ENCODE results near the gene ZNF771. TPM values are rescaled to one million over a fixed set of nuclear protein-coding genes. Genes with fewer than 3 reads are reported as not detected.

Gene ZNF771
- 1 to 10 TPM; 5.8 to 6.3 TPM for total RNA-seq

DNA sequence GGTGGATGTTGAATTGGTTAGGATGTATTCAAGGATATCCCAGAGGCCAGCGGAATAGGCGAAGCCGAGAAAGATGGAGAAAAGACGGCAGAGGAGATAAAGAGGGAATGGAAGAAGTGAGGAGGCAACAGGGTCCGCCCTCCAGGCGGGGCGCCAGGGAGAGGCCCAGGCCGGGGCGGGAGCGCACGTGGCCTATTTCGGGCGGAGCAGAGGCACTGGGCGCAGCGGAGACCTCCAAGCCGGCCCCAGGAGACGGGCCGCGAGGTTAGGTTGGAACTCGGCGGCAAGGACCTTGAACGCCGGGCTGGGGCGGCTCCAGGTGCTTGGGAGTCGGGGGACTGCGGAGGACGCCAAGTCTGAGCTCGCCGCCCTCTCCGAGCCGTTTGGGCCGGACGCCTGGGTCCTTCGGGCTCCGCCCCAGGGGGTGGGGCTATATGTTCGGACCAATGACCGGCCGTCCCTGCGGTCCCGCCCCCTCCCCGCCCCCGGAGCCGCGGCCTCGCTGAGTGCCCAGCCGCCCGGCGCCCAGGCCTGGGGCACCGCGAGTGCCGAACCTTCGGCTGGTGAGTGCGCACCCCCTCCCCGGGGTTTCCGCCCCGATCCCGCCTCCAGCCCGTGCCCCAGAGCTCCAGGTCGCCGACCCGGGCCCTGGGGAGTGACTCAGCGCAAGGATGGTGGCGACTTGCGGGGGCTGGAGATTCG, at the start of gene ZNF771:
Gene ZNF771 (plus strand): TSS at position 505 of the 702 bp plus-strand sequence. CDS start 448 bp downstream, outside the sequence.
- ATAC-seq (replicated peaks in 1 of 2) (peak; percentile 90 to 92), DNase-seq (peak; percentile 94 to 95)
- peak within 1 kb of the TSS; percentile 97 for H3K27ac Mint-ChIP-seq
- H3K4me1 Mint-ChIP-seq (ENCODE audit: low read depth): peaks cover 32% of the 10 kb centered on the region
- H3K36me3 Mint-ChIP-seq (ENCODE audit: insufficient read depth in 2 of 2): peaks cover 4 to 10% of the 10 kb centered on the region in 2 donors
- no peaks in the 10 kb centered on the region for H3K9me3 Mint-ChIP-seq
- H3K27me3 Mint-ChIP-seq (ENCODE audit: low read depth): no peaks in the 10 kb centered on the region
- H3K4me3 Mint-ChIP-seq: peak within 1 kb of the TSS; percentile 95 to 96

GRCh38 chr16:30357715-30358576, 49.5 kb upstream of the ZNF771 start:
- H3K27me3 Mint-ChIP-seq (ENCODE audit: low read depth): no peaks in the 10 kb centered on the region
- no peak for DNase-seq
- H3K9me3 Mint-ChIP-seq: no peaks in the 10 kb centered on the region
- peaks cover 3 to 15% of the 10 kb centered on the region in 2 donors for H3K36me3 Mint-ChIP-seq (ENCODE audit: insufficient read depth in 2 of 2)
- no peak for ATAC-seq (replicated peaks in 1 of 2)
- no peak overlapping the region for H3K4me3 Mint-ChIP-seq
- H3K4me1 Mint-ChIP-seq (ENCODE audit: low read depth): peaks cover 36% of the 10 kb centered on the region
- H3K27ac Mint-ChIP-seq: no peak overlapping the region

DNA sequence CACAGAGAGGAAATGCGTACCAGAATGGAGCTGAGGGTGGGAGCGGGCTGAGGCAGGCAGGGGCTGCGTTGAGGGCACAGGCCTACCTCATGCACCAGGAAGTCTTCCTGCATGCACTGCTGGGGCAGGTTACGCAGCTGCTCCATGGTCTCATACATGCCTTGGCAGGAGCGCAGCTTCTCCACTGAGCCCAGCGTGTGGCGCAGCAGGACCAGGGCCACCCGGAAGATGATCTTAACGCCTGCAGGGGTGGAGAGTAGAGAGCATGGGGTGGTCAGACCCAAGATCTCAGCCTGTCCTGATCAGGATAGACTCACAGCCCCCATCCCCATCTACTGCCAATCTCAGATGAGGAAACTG, 48.8 kb upstream of the ZNF771 start:
- ATAC-seq (replicated peaks in 1 of 2): no peak
- Mint-ChIP-seq H3K36me3 (ENCODE audit: insufficient read depth in 2 of 2) (peaks cover 7 to 18% of the 10 kb centered on the region in 2 donors), H3K4me1 (ENCODE audit: low read depth) (peaks cover 30% of the 10 kb centered on the region), H3K4me3 (no peak overlapping the region), H3K27ac (no peak overlapping the region), H3K9me3 (no peaks in the 10 kb centered on the region), H3K27me3 (ENCODE audit: low read depth) (no peaks in the 10 kb centered on the region)
- DNase-seq: no peak

DNA sequence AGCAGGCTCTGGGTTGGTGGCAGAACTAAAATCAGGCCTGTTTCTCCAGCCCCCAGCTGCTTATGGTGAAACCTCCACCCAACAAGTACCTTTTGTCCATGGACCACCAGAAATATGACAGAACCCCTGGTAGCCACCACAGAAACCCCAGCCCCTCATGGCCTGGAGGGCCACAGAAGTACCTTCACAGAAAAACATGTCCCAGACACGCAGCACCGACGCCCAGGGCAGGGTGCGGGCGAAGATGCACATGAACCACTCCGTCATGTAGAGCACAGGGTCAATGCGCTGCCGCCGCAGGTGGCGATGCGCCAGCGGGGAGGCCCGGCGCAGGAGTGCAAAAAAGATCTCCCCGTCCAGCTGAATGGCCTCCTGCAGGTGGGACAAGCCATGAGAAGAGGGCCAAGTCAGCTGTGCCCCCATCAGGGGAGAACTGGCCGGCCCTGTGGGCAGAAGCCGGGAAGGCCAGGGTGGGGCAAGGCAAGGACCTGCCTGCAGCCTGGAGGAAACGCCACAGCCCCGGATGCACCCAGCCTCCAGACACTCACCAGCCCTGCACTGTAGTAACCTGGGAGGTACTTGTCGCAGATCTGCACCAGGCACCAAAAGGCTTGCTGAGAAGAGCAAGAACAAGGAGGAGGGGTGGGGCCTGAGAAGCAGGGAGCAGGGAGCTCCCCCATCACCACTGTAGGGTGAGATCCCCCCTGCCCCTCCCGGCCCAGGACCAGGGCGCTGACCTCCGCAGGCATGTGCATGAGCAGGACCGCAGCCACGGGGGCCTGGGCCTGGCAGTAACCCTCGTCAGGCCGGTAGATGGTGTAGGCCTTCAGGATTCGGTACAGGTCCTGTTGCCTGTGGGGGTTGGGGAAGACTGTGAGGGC, 48.2 kb upstream of the ZNF771 start:
- H3K4me3 Mint-ChIP-seq: no peak overlapping the region
- H3K27me3 Mint-ChIP-seq (ENCODE audit: low read depth): no peaks in the 10 kb centered on the region
- no peaks in the 10 kb centered on the region for H3K9me3 Mint-ChIP-seq
- H3K36me3 Mint-ChIP-seq (ENCODE audit: insufficient read depth in 2 of 2): peaks cover 7 to 12% of the 10 kb centered on the region in 2 donors
- no peak for DNase-seq
- H3K4me1 Mint-ChIP-seq (ENCODE audit: low read depth): peaks cover 23% of the 10 kb centered on the region
- H3K27ac Mint-ChIP-seq: no peak overlapping the region
- no peak for ATAC-seq (replicated peaks in 1 of 2)

DNA sequence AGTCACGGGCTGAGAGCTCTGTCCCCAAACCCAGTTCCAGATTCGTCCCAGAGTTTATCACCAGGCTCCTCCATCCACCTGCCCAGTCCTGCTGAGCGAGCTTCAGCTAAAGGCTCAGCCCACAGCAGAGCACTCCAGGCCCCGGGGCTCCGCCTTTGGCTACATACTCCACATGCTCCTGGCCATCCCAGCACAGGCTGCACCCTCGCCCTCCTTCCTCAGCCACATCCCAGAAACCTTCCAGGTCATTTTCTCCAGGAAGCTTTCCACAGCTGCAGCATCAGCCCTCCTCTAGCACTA, 47.6 kb upstream of the ZNF771 start:
- H3K27ac Mint-ChIP-seq: peak overlapping the region; percentile 0
- DNase-seq (no peak), ATAC-seq (replicated peaks in 1 of 2) (no peak)
- H3K4me1 Mint-ChIP-seq (ENCODE audit: low read depth): peaks cover 18% of the 10 kb centered on the region
- peaks cover 7 to 17% of the 10 kb centered on the region in 2 donors for H3K36me3 Mint-ChIP-seq (ENCODE audit: insufficient read depth in 2 of 2)
- H3K9me3 Mint-ChIP-seq: no peaks in the 10 kb centered on the region
- H3K4me3 Mint-ChIP-seq: no peak overlapping the region
- no peaks in the 10 kb centered on the region for H3K27me3 Mint-ChIP-seq (ENCODE audit: low read depth)

- Mint-ChIP-seq H3K36me3 (ENCODE audit: insufficient read depth in 2 of 2) (peaks cover 7 to 22% of the 10 kb centered on the region in 2 donors), H3K4me3 (no peak overlapping the region), H3K4me1 (ENCODE audit: low read depth) (peaks cover 15% of the 10 kb centered on the region), H3K27me3 (ENCODE audit: low read depth) (no peaks in the 10 kb centered on the region), H3K9me3 (no peaks in the 10 kb centered on the region), H3K27ac (no peak overlapping the region)
- DNase-seq: no peak
- ATAC-seq (replicated peaks in 1 of 2): no peak
Observed at GRCh38 chr16:30361180-30361579, 46.2 kb upstream of the ZNF771 start.

GRCh38 chr16:30365200-30365599, 42.2 kb upstream of the ZNF771 start:
- Mint-ChIP-seq H3K4me3 (no peak overlapping the region), H3K27ac (peak overlapping the region; percentile 45), H3K4me1 (ENCODE audit: low read depth) (peaks cover 32% of the 10 kb centered on the region), H3K9me3 (no peaks in the 10 kb centered on the region), H3K27me3 (ENCODE audit: low read depth) (no peaks in the 10 kb centered on the region), H3K36me3 (ENCODE audit: insufficient read depth in 2 of 2) (peaks cover 8 to 23% of the 10 kb centered on the region in 2 donors)
- DNase-seq (no peak), ATAC-seq (replicated peaks in 1 of 2) (no peak)

DNA sequence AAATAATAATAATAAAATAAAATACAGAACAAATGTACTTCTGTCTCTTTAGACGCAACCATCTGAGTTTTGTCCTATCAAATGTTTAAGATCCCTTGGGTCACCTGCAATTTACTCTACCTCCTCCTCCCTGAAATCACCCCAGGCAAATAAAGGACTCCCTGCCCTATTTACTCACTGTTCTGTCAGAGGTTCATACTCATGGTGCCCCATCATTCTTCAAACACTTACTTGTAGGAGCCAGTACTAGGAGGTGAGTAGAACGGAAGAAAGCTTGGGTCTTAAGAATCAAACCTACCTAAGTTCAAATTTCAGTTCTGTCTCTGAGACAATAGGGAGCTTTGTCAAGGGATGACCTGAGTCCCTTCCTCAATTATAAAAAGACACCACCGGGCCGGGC, 40.9 kb upstream of the ZNF771 start:
- Mint-ChIP-seq H3K9me3 (no peaks in the 10 kb centered on the region), H3K4me1 (ENCODE audit: low read depth) (peaks cover 38% of the 10 kb centered on the region), H3K4me3 (peak overlapping the region; percentile 94 to 98), H3K27ac (peak overlapping the region; percentile 14), H3K36me3 (ENCODE audit: insufficient read depth in 2 of 2) (peaks cover 8 to 22% of the 10 kb centered on the region in 2 donors), H3K27me3 (ENCODE audit: low read depth) (no peaks in the 10 kb centered on the region)
- DNase-seq (no peak), ATAC-seq (replicated peaks in 1 of 2) (no peak)

DNA sequence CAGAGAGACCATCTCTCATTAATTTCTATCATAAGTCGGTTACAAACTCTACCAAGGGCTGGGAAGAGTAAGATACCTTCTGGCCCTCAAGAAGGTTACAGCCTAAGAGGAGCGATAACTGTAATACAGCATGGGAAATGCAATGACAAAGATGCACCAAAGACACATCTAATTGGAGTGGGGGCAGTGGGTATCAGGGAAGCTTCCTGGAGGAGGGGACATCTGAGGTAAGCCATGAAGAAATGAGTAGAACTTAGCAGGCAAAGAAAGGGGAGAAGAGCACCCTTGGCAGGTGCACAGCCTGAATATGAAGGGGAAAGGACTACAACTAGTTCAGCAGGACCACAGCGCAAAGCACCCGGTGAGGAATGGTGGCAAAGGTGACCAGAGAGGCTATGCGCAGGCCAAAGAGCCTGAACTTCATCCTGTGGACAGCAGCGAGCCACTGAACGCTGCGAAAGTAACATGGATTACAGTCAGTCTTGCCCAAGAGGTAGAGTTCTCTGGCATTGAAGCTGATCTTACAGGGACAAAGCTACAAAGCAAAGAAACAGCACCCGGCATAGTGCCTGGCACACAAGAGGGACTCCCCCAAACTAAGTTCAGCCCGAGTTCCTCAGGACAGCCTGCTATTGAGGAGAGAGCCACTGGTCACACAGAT, 39.9 kb upstream of the ZNF771 start:
- no peak for ATAC-seq (replicated peaks in 1 of 2)
- peaks cover 45% of the 10 kb centered on the region for H3K4me1 Mint-ChIP-seq (ENCODE audit: low read depth)

GRCh38 chr16:30368122-30368791, 39.1 kb upstream of the ZNF771 start:
- Mint-ChIP-seq H3K27me3 (ENCODE audit: low read depth) (no peaks in the 10 kb centered on the region), H3K4me1 (ENCODE audit: low read depth) (peaks cover 45% of the 10 kb centered on the region), H3K4me3 (peak overlapping the region; percentile 94 to 98), H3K36me3 (ENCODE audit: insufficient read depth in 2 of 2) (peaks cover 2 to 14% of the 10 kb centered on the region in 2 donors), H3K9me3 (no peaks in the 10 kb centered on the region), H3K27ac (peak overlapping the region; percentile 94)
- ATAC-seq (replicated peaks in 1 of 2): no peak
- DNase-seq: no peak

More for the DNA sequence above, 39.9 kb upstream of the ZNF771 start:
- Mint-ChIP-seq H3K27ac (peak overlapping the region; percentile 14), H3K36me3 (ENCODE audit: insufficient read depth in 2 of 2) (peaks cover 5 to 19% of the 10 kb centered on the region in 2 donors), H3K4me3 (peak overlapping the region; percentile 94 to 98), H3K9me3 (no peaks in the 10 kb centered on the region), H3K27me3 (ENCODE audit: low read depth) (no peaks in the 10 kb centered on the region)
- no peak for DNase-seq

DNA sequence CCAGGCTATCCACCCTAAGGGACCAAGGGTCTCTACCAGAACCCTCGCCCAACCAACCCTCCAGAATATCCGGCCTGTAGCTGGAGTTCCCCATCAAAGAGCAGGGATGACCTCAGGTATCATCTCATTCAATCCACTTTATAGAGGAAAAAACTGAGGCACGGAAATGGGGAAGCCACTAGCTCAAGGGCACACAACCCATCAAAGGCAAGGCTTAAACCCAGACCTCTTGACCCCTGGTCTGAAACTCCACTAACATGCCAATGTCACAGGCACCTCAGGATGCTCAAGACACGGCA, 38.7 kb upstream of the ZNF771 start:
- no peaks in the 10 kb centered on the region for H3K27me3 Mint-ChIP-seq (ENCODE audit: low read depth)

More for the DNA sequence above, 38.7 kb upstream of the ZNF771 start:
- no peak for DNase-seq
- Mint-ChIP-seq H3K4me1 (ENCODE audit: low read depth) (peaks cover 45% of the 10 kb centered on the region), H3K36me3 (ENCODE audit: insufficient read depth in 2 of 2) (peaks cover 1 to 13% of the 10 kb centered on the region in 2 donors), H3K27ac (peak overlapping the region; percentile 94), H3K4me3 (peak overlapping the region; percentile 94 to 98), H3K9me3 (no peaks in the 10 kb centered on the region)
- no peak for ATAC-seq (replicated peaks in 1 of 2)

All from activated T-cell treated with anti-CD3 and anti-CD28 coated beads, Interleukin-2, amount 50 U/mL, for 72 hours (primary cell).